COLO668 (cell line): ENCODE results near the gene ARHGAP29.

Source experiments
- DNase-seq: peaks from one replicate; lab custom pipeline; 2025; ENCODE audit not compliant: unreplicated experiment; lab: John Stamatoyannopoulos, UW

ARHGAP29 gene

GRCh38 chr1:94236013-94236491, 1.3 kb downstream of the ARHGAP29 start:
- no peak for DNase-seq

- DNase-seq = no peak
Measured at GRCh38 chr1:94235189-94236012, 2.0 kb downstream of the ARHGAP29 start.

GRCh38 chr1:94234615-94235014, 2.8 kb downstream of the ARHGAP29 start:
- no peak for DNase-seq

DNA sequence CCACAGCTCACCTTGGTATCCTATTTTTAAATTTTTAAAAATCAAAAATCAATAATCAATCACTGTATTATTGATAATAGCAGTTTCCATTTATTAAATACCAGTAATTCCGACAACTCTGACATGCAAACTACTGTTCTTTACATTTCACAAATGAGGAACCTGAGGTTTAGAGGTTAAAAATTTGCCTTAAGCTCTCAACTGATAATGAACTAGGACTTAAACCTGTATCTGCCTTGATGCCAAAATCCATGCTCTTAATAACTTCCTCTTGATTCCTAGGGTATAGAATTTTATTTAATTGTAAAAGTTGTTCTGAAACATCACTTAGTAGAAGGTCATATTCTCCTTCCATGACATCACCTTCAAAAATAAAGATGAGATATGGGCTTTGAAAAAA, 5.6 kb downstream of the ARHGAP29 start:
- no peak for DNase-seq

DNA sequence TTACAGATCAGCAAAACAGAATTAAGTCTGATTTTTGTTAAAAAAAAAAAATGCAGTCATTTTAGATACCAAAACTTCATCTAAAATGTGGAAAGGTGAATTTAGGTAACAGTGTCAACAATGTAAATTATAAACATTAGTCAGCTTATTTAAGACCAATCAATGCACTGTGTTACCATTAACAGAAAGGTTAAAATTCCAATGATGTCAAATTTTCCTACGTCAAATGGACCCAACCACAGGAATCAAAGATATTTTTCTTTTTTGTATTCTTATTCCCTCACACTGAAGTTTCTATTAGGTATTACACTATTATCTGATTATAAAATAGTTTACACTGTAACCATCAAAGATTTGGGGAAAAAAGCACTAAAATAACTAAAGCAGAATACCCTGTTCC, 6.5 kb downstream of the ARHGAP29 start:
- no peak for DNase-seq

GRCh38 chr1:94228640-94229375, 8.6 kb downstream of the ARHGAP29 start:
- DNase-seq = no peak

- no peak for DNase-seq
Measured at GRCh38 chr1:94227624-94228023, 9.8 kb downstream of the ARHGAP29 start.

GRCh38 chr1:94225845-94226244, 11.5 kb downstream of the ARHGAP29 start:
- no peak for DNase-seq

DNA sequence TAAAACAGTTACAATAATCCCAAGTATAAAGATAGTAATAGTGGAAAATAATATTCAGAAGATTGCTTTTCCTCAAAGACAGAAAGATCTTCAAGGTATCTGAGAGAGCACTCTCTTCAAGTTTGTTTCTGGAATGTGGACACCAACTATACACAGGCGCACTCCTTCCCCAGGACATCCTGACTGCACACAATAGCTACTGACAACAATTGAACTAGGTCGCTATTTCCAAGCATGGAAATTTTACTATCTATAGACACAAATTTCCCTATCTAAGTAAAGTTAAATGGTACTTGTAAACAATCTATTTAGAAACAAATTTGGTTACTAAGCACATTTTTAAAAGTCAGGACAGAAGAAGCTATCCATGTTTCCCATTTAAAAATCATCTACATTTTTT, 19.1 kb downstream of the ARHGAP29 start:
- no peak for DNase-seq

DNA sequence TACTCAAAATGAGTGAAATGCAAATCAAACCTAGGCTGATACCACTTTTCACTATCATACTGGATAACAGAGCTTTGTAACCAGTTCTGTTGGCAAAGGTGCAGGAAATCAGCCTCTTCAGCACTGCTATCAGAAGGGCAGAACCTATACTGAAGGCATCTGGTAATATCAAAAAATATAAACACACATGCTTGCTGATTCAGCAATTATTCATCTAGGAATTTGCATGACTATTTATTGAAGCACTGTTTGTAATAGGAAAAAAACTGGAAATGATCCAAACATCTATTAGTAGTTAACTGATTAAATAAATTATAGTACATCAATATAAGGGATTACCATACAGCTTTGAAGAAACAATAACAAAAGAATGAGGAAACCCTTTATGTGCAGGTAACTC, 21.4 kb downstream of the ARHGAP29 start:
- no peak for DNase-seq

GRCh38 chr1:94209982-94210381, 27.4 kb downstream of the ARHGAP29 start:
- DNase-seq = no peak

- DNase-seq = no peak
Measured at GRCh38 chr1:94209425-94209824, 28.0 kb downstream of the ARHGAP29 start.

DNA sequence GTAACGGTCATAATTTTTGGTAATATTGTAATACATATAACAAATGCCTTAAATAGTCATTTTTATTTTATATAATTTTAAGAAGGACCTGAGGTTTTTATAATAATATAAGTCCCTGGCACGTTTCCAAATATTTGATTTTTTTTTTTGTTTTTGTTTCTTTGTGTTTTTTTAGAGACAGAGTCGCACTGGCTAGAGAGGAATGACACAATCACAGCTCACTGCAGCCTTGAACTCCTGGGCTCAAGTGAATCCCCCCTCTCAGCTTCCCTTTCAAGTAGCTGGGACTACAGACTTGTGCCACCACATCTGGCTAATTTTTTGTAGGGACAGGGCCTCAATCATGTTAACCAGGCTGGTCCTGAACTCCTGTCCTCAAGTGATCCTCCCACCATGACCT, 29.7 kb downstream of the ARHGAP29 start:
- DNase-seq = no peak

- DNase-seq = no peak
Measured at GRCh38 chr1:94205639-94206038, 31.7 kb downstream of the ARHGAP29 start.

DNA sequence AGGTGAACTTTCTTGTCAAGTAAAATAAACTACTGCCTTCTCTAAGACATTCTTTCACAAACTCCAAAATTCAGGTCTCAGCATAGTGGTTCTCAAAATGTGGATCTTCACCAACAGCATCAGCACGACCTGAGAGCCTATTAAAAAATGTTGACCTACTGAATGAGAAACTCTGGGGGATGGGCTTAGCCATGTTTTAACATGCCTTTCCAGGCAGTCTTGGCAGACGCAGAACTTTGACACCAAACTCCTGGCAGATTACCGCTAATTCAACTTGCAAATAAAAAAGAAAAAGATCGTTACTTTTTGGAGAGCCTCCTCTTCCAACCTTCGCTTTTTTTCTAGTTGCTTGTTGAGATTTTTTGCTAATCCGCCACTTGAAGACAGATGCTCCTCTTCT, 35.1 kb downstream of the ARHGAP29 start:
- no peak for DNase-seq

DNA sequence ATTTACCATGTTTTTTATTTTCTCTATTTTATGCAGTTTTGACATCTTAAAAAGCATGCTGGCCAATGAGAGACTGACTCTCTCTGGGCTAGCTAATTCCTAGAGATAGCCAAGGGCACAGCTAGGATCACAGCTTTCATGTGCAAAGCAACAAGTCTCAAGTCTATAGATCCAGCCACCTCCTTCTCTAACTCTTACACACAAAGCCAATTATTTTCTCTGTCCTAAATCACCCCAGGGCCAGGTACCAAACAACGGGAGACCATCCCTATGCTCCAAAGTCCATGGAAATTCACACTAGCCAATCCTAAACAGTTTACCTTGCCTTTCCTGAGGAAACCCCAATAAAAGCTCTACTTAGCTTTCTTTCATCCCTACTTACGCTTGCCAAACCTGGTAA, 38.0 kb downstream of the ARHGAP29 start:
- DNase-seq = no peak

GRCh38 chr1:94194079-94194865, 43.1 kb downstream of the ARHGAP29 start:
- no peak for DNase-seq

DNA sequence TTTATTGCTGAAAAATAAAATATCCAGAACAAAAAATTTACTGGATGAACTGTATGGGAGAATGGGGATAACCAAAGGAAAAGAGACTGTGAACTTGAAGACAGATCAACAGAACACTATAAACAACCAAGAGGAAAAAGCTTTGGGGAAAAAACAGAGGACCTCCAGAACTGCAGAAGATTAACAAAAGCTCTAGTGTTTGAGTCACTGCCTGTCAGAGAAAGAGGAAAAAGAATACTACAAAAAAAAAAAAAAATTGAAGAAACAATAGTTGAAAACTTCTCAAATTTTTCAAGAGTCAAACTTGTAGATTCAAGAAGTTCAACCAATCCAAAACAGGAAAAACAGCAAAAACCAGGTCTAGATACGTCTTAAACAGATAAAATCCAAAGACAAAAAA, 44.3 kb downstream of the ARHGAP29 start:
- no peak for DNase-seq

DNA sequence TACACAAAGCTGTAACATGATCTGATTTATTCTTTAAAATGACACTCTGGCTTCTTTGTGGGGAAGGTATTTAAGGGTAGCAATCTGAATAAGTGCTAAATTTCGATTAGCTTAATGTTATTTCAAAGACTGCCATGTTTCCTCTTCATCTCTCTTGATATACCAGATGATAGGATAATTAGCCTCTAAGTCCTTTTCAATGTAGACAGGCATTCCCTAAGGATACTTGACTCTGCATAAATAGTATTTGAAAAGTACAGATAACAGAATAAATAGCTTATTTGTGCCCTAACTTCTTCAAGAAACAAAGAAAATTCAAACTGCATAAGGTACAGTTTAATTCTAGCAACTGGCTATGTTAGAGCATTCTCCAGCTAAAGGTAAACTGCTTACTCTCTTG, 46.2 kb downstream of the ARHGAP29 start:
- no peak for DNase-seq

DNA sequence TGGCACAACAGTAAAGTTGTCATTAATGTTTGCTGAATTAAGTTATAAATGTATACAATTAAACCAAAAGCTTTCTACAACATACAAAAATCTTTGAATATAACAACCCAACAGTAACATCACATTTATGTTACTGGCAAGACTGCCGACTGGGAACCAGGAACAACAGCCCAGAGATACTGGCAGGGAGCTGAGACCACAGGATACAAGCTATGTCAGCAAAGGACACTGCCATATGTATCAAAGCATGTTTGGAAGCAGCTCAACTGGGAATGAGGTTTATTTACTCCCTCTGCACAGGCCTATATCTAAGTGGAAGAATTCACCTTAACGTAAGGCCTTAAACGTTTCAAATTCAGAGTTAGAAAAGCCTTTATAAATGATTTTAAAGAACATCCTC, 50.4 kb downstream of the ARHGAP29 start:
- DNase-seq = no peak

DNA sequence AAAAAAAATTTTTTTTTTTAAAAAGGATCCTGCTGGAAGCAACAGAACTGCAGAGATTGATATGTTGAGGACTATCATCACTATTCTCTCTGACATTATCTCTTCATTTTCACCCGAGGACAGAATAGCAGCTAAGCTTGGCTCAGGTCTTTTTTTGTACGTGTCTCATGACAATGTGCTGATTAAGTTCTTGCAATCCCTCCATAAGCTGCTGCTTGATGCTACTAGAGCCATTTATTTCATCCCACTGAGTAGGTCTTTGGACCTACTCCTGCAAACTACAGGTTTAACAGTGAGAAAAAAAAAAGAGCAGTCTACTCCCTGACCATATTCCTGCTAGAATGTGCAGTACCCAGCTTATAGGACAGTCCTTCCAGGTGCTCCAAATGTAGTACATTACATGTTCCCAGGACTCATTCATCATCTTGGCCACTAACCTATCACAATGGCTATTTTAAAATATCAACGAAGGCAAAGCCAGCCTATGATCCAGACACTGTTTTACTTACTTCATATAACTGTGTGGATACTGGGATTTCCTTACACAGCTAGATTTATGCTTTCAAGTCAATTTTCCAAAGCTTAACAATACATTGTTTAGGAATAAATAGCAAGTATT, 54.1 kb downstream of the ARHGAP29 start:
- no peak for DNase-seq
